HG03108 (cell line): ENCODE data around the gene CGNL1.

Experiments used
- ATAC-seq: cut with Tn5 transposase; IDR thresholded peaks from one replicate; pipeline ENCODE4 v1.9.1; 2021; ENCODE audit warnings: moderate library complexity; ENCODE audit not compliant: unreplicated experiment

The CGNL1 gene

GRCh38 chr15:57353317-57353804, 22.9 kb upstream of the CGNL1 start:
- no peak for ATAC-seq

GRCh38 chr15:57354436-57355123, 21.7 kb upstream of the CGNL1 start:
- no peak for ATAC-seq

GRCh38 chr15:57355259-57355658, 21.0 kb upstream of the CGNL1 start:
- no peak for ATAC-seq

- ATAC-seq: no peak
Measured at GRCh38 chr15:57356178-57356577, 20.1 kb upstream of the CGNL1 start.

GRCh38 chr15:57356636-57357035, 19.7 kb upstream of the CGNL1 start:
- no peak for ATAC-seq

GRCh38 chr15:57357799-57358198, 18.5 kb upstream of the CGNL1 start:
- no peak for ATAC-seq

- no peak for ATAC-seq
Measured at GRCh38 chr15:57358571-57358970, 17.7 kb upstream of the CGNL1 start.

- ATAC-seq: no peak
Measured at GRCh38 chr15:57363661-57364060, 12.6 kb upstream of the CGNL1 start.

- ATAC-seq: no peak
Measured at GRCh38 chr15:57364282-57365007, 11.9 kb upstream of the CGNL1 start.

GRCh38 chr15:57367556-57367955, 8.7 kb upstream of the CGNL1 start:
- no peak for ATAC-seq

- ATAC-seq: no peak
Measured at GRCh38 chr15:57370929-57371328, 5.4 kb upstream of the CGNL1 start.

- ATAC-seq: no peak
Measured at GRCh38 chr15:57373251-57373881, 2.9 kb upstream of the CGNL1 start.

- no peak for ATAC-seq
Measured at GRCh38 chr15:57373882-57374276, 2.4 kb upstream of the CGNL1 start.

- no peak for ATAC-seq
Measured at GRCh38 chr15:57376696-57377477, 582 bp downstream of the CGNL1 start.

GRCh38 chr15:57377478-57377847, 1.2 kb downstream of the CGNL1 start:
- ATAC-seq: no peak

GRCh38 chr15:57379487-57379886, 3.2 kb downstream of the CGNL1 start:
- no peak for ATAC-seq

- no peak for ATAC-seq
Measured at GRCh38 chr15:57380854-57381253, 4.5 kb downstream of the CGNL1 start.

GRCh38 chr15:57382215-57382614, 5.9 kb downstream of the CGNL1 start:
- no peak for ATAC-seq

GRCh38 chr15:57382969-57383368, 6.7 kb downstream of the CGNL1 start:
- ATAC-seq: no peak

GRCh38 chr15:57384024-57384423, 7.7 kb downstream of the CGNL1 start:
- ATAC-seq: no peak

GRCh38 chr15:57384816-57385215, 8.5 kb downstream of the CGNL1 start:
- ATAC-seq: no peak
